GM23338 (cell line): Measurements from ENCODE around the gene FILIP1. TPM values are rescaled to one million over a fixed set of nuclear protein-coding genes. Genes with fewer than 3 reads are reported as not detected.

Experiments
- ATAC-seq: fragments of 200-7000 bp; cut with Tn5 transposase; 3 replicates; pipeline ENCODE4 v1.9.1; 2020
- DNase-seq: peaks from one replicate; pipeline ENCODE4 v3.0.0-alpha.2; 2015; ENCODE audit warnings: low spot score
- H2AFZ ChIP-seq: fragments of 200-600 bp; sonication (generic); 2 replicates; pipeline ENCODE4 v1.8.0; 2016; ENCODE audit warnings: antibody characterized with exemption, mild to moderate bottlenecking, moderate library complexity
- H3F3A ChIP-seq: fragments of 200-600 bp; sonication (generic); replicated peaks from 2 replicates; pipeline ENCODE4 v1.8.0; 2017; ENCODE audit warnings: antibody characterized with exemption, mixed run types, low read depth
- H3K27ac ChIP-seq: fragments of 200-600 bp; sonication (generic); 2 replicates; pipeline ENCODE4 v1.6.1; 2016; ENCODE audit warnings: low read depth
- H3K27me3 ChIP-seq: fragments of 200-600 bp; sonication (generic); 2 replicates; pipeline ENCODE4 v1.8.0; 2016; ENCODE audit warnings: mild to moderate bottlenecking, mixed run types, moderate library complexity; ENCODE audit not compliant: insufficient read depth
- H3K36me3 ChIP-seq: fragments of 200-600 bp; sonication (generic); 2 replicates; pipeline ENCODE4 v1.8.0; 2016; ENCODE audit warnings: mild to moderate bottlenecking; ENCODE audit not compliant: insufficient read depth
- H3K4me1 ChIP-seq: fragments of 200-600 bp; sonication (generic); 2 replicates; pipeline ENCODE4 v1.8.0; 2016; ENCODE audit warnings: mild to moderate bottlenecking, moderate library complexity; ENCODE audit not compliant: insufficient read depth
- H3K4me2 ChIP-seq: fragments of 200-600 bp; sonication (generic); 2 replicates; pipeline ENCODE4 v1.7.1; 2017; ENCODE audit warnings: mixed run types
- H3K4me3 ChIP-seq: fragments of 200-600 bp; sonication (generic); 2 replicates; pipeline ENCODE4 v1.6.1; 2016; ENCODE audit warnings: mixed run types
- H3K79me2 ChIP-seq: fragments of 200-600 bp; sonication (generic); replicated peaks from 2 replicates; pipeline ENCODE4 v1.8.0; 2017; ENCODE audit warnings: mild to moderate bottlenecking; ENCODE audit not compliant: insufficient read depth
- H3K9me2 ChIP-seq: fragments of 200-600 bp; sonication (generic); 2 replicates; pipeline ENCODE4 v1.8.0; 2017; ENCODE audit not compliant: insufficient read depth
- H4K20me1 ChIP-seq: fragments of 200-600 bp; sonication (generic); replicated peaks from 2 replicates; pipeline ENCODE4 v1.8.0; 2017; ENCODE audit warnings: mild to moderate bottlenecking; ENCODE audit not compliant: insufficient read depth
- H3K27ac Mint-ChIP-seq: 2 replicates; pipeline ENCODE4 v1.8.0; 2020; ENCODE audit warnings: inconsistent platforms, mild to moderate bottlenecking, moderate library complexity, mixed read lengths
- H3K27me3 Mint-ChIP-seq: 3 replicates; pipeline ENCODE4 v1.8.0; 2022; ENCODE audit warnings: low read depth, mild to moderate bottlenecking, moderate library complexity, mixed read lengths, inconsistent platforms; ENCODE audit not compliant: insufficient read depth, poor library complexity
- H3K36me3 Mint-ChIP-seq: 3 replicates; pipeline ENCODE4 v1.8.0; 2021; ENCODE audit warnings: low read depth, mild to moderate bottlenecking, inconsistent platforms, moderate library complexity, mixed read lengths
- H3K4me1 Mint-ChIP-seq: 3 replicates; pipeline ENCODE4 v1.8.0; 2020; ENCODE audit warnings: mild to moderate bottlenecking, inconsistent platforms, mixed read lengths
- H3K4me3 Mint-ChIP-seq: 3 replicates; pipeline ENCODE4 v1.8.0; 2021; ENCODE audit warnings: moderate library complexity, mild to moderate bottlenecking, inconsistent platforms, mixed read lengths
- H3K9me3 Mint-ChIP-seq: 3 replicates; pipeline ENCODE4 v1.8.0; 2020; ENCODE audit warnings: moderate library complexity, mild to moderate bottlenecking, inconsistent platforms, mixed read lengths
- CREB1 ChIP-seq: fragments of 250-450 bp; sonication (Bioruptor Pico); IDR thresholded peaks from 2 replicates; pipeline ENCODE4 v1.5.0; 2020; ENCODE audit warnings: low read depth, mild to moderate bottlenecking, moderate library complexity
- EZH2 ChIP-seq: fragments of 200-600 bp; sonication (generic); IDR thresholded peaks from one replicate; pipeline ENCODE4 v1.8.0; 2017; ENCODE audit warnings: antibody characterized with exemption, mild to moderate bottlenecking, low read depth; ENCODE audit not compliant: unreplicated experiment
- EZH2phosphoT487 ChIP-seq: fragments of 200-600 bp; sonication (generic); IDR thresholded peaks from one replicate; pipeline ENCODE4 v1.8.1; 2018; ENCODE audit warnings: antibody characterized with exemption; ENCODE audit not compliant: unreplicated experiment
- POLR2AphosphoS5 ChIP-seq: IDR thresholded peaks from 2 replicates; pipeline ENCODE4 v1.6.1; 2016; ENCODE audit warnings: antibody characterized with exemption, low read depth
- STAT1 ChIP-seq: IDR thresholded peaks from one replicate; pipeline ENCODE4 v1.6.1; 2016; ENCODE audit warnings: antibody characterized with exemption; ENCODE audit not compliant: unreplicated experiment
- ZNF114 ChIP-seq: fragments of 250-450 bp; sonication (Bioruptor Pico); IDR thresholded peaks from 2 replicates; pipeline ENCODE4 v1.5.0; 2020; ENCODE audit warnings: mild to moderate bottlenecking, moderate library complexity
- ZNF331 ChIP-seq: fragments of 250-450 bp; sonication (Bioruptor Pico); IDR thresholded peaks from 2 replicates; pipeline ENCODE4 v1.5.0; 2020; ENCODE audit warnings: low read depth, mild to moderate bottlenecking, moderate library complexity
- polyA plus RNA-seq: library from polyadenylated mRNA; unstranded; fragments of >200 nt; fragmentation: Nextera tagmentation; extraction: Ambion mirVana; gene quantifications from 2 replicates; pipeline ENCODE4 v1.2.1, GENCODE V29; 2016
- total RNA-seq: library from RNA; depleted of rRNA; stranded (reverse); fragments of >200 nt; shearing (Covaris generic); gene quantifications from 2 replicates; pipeline ENCODE4 v1.2.3, GENCODE V29; 2014
- TF ChIP-seq, protein P1 (sequence below): fragments of 250-450 bp; sonication (Bioruptor Pico); IDR thresholded peaks from 2 replicates; pipeline ENCODE4 v1.5.0; 2020; ENCODE audit warnings: mild to moderate bottlenecking, moderate library complexity
- TF ChIP-seq, protein P2 (sequence below), 2 experiments: fragments of 200-600 bp in 1 of 2; sonication (generic) in 1 of 2; conservative IDR thresholded peaks; 2 replicates each; pipeline versions ENCODE4 v1.5.1 to v1.6.1; 2016 to 2017; ENCODE audit warnings: antibody characterized with exemption in 2 of 2, low read depth in 2 of 2, mild to moderate bottlenecking in 2 of 2, moderate library complexity in 1 of 2

FILIP1 gene
- total and polyA plus RNA-seq, 2 experiments from 2014 or later = 3.7 to 6.4 TPM

DNA sequence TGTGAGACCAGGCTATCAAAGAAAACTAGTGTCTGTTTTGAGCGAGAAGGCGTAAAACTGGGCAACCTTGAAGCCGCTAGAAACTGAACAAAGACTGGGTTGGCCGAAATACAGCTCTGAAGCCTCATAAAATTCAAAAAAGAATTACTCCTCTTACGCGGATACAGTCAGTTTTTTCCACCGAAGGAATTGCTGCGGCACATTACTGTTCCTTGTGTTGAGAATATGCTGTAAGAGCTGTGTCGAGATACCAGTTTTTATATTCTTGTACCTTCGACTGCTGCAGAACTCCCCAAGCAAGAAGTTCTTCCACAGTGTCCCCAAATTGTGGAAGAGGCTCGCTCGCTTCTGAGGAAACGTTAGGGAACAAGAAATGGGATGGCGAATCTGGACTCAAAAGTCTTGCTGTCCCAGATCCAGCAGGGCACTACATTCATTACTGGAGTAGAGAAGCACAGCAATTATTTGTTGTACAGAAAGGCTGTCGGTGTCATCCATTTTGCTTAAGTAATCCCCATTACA is 249.5 kb downstream of the FILIP1 start:
- Histone ChIP-seq H3F3A (no peaks in the 10 kb centered on the region; the same call in 1 of the 2 replicates), H3K4me1 (peaks cover 14% of the 10 kb centered on the region), H3K9me2 (no peaks in the 10 kb centered on the region), H3K4me2 (peak overlapping the region; percentile 75), H3K27me3 (no peaks in the 10 kb centered on the region), H3K79me2 (peaks cover 35% of the 10 kb centered on the region), H3K36me3 (peaks cover 21% of the 10 kb centered on the region; the same call in 1 of the 2 replicates), H3K4me3 (peak overlapping the region; percentile 70), H2AFZ (peak overlapping the region; percentile 50; the same call in 1 of the 2 replicates), H3K27ac (peak overlapping the region; percentile 70), H4K20me1 (peaks cover 4% of the 10 kb centered on the region; the same call in 1 of the 2 replicates)
- ATAC-seq = no peak; the same call in 1 of the 3 replicates
- peak overlapping the region; percentile 94 for H3K4me3 Mint-ChIP-seq
- H3K27ac Mint-ChIP-seq = peak overlapping the region; percentile 98
- TF ChIP-seq ZNF331 (CRISPR knock-in tag) (no peak), ZNF114 (CRISPR knock-in tag) (no peak), STAT1 (no peak), EZH2phosphoT487 (no peak), EZH2 (no peak), CREB1 (no peak), POLR2AphosphoS5 (no peak)
- TF ChIP-seq, protein P1, sequence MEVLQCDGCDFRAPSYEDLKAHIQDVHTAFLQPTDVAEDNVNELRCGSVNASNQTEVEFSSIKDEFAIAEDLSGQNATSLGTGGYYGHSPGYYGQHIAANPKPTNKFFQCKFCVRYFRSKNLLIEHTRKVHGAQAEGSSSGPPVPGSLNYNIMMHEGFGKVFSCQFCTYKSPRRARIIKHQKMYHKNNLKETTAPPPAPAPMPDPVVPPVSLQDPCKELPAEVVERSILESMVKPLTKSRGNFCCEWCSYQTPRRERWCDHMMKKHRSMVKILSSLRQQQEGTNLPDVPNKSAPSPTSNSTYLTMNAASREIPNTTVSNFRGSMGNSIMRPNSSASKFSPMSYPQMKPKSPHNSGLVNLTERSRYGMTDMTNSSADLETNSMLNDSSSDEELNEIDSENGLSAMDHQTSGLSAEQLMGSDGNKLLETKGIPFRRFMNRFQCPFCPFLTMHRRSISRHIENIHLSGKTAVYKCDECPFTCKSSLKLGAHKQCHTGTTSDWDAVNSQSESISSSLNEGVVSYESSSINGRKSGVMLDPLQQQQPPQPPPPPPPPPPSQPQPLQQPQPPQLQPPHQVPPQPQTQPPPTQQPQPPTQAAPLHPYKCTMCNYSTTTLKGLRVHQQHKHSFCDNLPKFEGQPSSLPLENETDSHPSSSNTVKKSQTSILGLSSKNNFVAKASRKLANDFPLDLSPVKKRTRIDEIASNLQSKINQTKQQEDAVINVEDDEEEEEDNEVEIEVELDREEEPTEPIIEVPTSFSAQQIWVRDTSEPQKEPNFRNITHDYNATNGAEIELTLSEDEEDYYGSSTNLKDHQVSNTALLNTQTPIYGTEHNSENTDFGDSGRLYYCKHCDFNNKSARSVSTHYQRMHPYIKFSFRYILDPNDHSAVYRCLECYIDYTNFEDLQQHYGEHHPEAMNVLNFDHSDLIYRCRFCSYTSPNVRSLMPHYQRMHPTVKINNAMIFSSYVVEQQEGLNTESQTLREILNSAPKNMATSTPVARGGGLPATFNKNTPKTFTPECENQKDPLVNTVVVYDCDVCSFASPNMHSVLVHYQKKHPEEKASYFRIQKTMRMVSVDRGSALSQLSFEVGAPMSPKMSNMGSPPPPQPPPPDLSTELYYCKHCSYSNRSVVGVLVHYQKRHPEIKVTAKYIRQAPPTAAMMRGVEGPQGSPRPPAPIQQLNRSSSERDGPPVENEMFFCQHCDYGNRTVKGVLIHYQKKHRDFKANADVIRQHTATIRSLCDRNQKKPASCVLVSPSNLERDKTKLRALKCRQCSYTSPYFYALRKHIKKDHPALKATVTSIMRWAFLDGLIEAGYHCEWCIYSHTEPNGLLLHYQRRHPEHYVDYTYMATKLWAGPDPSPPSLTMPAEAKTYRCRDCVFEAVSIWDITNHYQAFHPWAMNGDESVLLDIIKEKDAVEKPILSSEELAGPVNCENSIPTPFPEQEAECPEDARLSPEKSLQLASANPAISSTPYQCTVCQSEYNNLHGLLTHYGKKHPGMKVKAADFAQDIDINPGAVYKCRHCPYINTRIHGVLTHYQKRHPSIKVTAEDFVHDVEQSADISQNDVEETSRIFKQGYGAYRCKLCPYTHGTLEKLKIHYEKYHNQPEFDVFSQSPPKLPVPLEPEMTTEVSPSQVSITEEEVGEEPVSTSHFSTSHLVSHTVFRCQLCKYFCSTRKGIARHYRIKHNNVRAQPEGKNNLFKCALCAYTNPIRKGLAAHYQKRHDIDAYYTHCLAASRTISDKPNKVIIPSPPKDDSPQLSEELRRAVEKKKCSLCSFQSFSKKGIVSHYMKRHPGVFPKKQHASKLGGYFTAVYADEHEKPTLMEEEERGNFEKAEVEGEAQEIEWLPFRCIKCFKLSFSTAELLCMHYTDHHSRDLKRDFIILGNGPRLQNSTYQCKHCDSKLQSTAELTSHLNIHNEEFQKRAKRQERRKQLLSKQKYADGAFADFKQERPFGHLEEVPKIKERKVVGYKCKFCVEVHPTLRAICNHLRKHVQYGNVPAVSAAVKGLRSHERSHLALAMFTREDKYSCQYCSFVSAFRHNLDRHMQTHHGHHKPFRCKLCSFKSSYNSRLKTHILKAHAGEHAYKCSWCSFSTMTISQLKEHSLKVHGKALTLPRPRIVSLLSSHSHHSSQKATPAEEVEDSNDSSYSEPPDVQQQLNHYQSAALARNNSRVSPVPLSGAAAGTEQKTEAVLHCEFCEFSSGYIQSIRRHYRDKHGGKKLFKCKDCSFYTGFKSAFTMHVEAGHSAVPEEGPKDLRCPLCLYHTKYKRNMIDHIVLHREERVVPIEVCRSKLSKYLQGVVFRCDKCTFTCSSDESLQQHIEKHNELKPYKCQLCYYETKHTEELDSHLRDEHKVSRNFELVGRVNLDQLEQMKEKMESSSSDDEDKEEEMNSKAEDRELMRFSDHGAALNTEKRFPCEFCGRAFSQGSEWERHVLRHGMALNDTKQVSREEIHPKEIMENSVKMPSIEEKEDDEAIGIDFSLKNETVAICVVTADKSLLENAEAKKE (CRISPR knock-in tag) = no peak
- TF ChIP-seq, protein P2, sequence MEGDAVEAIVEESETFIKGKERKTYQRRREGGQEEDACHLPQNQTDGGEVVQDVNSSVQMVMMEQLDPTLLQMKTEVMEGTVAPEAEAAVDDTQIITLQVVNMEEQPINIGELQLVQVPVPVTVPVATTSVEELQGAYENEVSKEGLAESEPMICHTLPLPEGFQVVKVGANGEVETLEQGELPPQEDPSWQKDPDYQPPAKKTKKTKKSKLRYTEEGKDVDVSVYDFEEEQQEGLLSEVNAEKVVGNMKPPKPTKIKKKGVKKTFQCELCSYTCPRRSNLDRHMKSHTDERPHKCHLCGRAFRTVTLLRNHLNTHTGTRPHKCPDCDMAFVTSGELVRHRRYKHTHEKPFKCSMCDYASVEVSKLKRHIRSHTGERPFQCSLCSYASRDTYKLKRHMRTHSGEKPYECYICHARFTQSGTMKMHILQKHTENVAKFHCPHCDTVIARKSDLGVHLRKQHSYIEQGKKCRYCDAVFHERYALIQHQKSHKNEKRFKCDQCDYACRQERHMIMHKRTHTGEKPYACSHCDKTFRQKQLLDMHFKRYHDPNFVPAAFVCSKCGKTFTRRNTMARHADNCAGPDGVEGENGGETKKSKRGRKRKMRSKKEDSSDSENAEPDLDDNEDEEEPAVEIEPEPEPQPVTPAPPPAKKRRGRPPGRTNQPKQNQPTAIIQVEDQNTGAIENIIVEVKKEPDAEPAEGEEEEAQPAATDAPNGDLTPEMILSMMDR (conservative IDR thresholded peaks at IDR 0.05; ENCODE audit: low read depth in 2 of 2) = no peak
- peaks cover 25% of the 10 kb centered on the region for H3K4me1 Mint-ChIP-seq
- peaks cover 28% of the 10 kb centered on the region for H3K36me3 Mint-ChIP-seq
- no peaks in the 10 kb centered on the region for H3K9me3 Mint-ChIP-seq
- H3K27me3 Mint-ChIP-seq = peaks cover 9% of the 10 kb centered on the region
- DNase-seq = no peak
